22Rv1 (cell line): ENCODE results near the gene HABP2.

Experiments used
- H3K27ac ChIP-seq: fragments of 450-650 bp; 2 replicates; pipeline ENCODE4 v1.5.1; 2017
- CTCF ChIP-seq: fragments of 450-650 bp; IDR thresholded peaks from 2 replicates; pipeline ENCODE4 v1.5.1; 2017; ENCODE audit warnings: mild to moderate bottlenecking
- ZFX ChIP-seq: fragments of 450-650 bp; IDR thresholded peaks from 2 replicates; pipeline ENCODE4 v1.6.1; 2017; ENCODE audit warnings: antibody characterized with exemption, borderline replicate concordance

Gene HABP2

GRCh38 chr10:113578773-113579172 lies 25.9 kb downstream of the HABP2 start:
- no peak for TF ChIP-seq CTCF
- TF ChIP-seq ZFX, result no peak

GRCh38 chr10:113581092-113581491 lies 28.2 kb downstream of the HABP2 start:
- TF ChIP-seq CTCF, result no peak
- TF ChIP-seq ZFX, result no peak

More at GRCh38 chr10:113578773-113579172, 25.9 kb downstream of the HABP2 start:
- no peak overlapping the region for H3K27ac ChIP-seq

GRCh38 chr10:113583571-113583970 lies 30.7 kb downstream of the HABP2 start:
- TF ChIP-seq CTCF (no peak), ZFX (no peak)
- no peak overlapping the region for H3K27ac ChIP-seq

More at GRCh38 chr10:113581092-113581491, 28.2 kb downstream of the HABP2 start:
- no peak overlapping the region for H3K27ac ChIP-seq

GRCh38 chr10:113585949-113586348 lies 33.1 kb downstream of the HABP2 start:
- TF ChIP-seq ZFX, result no peak
- TF ChIP-seq CTCF, result no peak
- H3K27ac ChIP-seq, result no peak overlapping the region

- TF ChIP-seq ZFX, result no peak
- no peak for TF ChIP-seq CTCF
- no peak overlapping the region for H3K27ac ChIP-seq
These were observed 36.4 kb downstream of the HABP2 start for GRCh38 chr10:113589201-113589770.

GRCh38 chr10:113590581-113590980 lies 37.7 kb downstream of the HABP2 start:
- TF ChIP-seq CTCF, result no peak
- no peak for TF ChIP-seq ZFX
- H3K27ac ChIP-seq, result no peak overlapping the region

GRCh38 chr10:113592380-113592779 lies 39.5 kb downstream of the HABP2 start:
- H3K27ac ChIP-seq, result no peak overlapping the region
- TF ChIP-seq CTCF, result no peak
- TF ChIP-seq ZFX, result no peak
